Measurements from ENCODE around the gene SIK2. TPM values are rescaled to one million over a fixed set of nuclear protein-coding genes. Genes with fewer than 3 reads are reported as not detected.

SIK2 gene
- total and polyA plus RNA-seq, 2 donors (not counting 3 experiments of a cell fraction or from before 2014, with no cell fraction given), result 14.6 to 17.1 TPM

DNA sequence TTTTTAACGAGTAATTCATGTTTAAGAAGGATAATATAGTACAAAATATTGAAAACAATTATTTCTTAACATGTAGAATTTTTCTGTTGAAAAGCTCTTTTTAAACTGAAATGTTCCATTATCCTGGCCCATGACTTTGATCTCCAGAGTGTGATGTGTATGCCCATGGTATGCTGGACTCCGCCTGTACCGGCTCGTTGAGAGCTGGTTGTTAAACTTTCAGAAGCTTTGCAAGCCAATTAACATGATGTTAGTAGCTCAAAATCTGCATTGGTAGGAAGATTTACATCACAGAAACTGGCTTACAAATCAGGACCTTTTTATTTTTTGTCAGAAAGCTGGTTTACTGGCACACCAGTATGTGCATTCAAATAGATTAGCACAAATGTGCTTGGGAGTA is 15.0 kb downstream of the SIK2 start:
- Histone ChIP-seq H3K9ac (replicated peaks; ENCODE audit: extremely low read depth, insufficient read depth, low read length) (no peak overlapping the region), H3K9me1 (replicated peaks; ENCODE audit: control insufficient read depth, extremely low read depth, insufficient read depth, low read length) (no peaks in the 10 kb centered on the region), H2AFZ (ENCODE audit: low read depth, low read length) (no peak overlapping the region), H3K79me2 (ENCODE audit: control insufficient read depth, insufficient read depth, low read length) (no peaks in the 10 kb centered on the region), H3K4me3 (replicated peaks in 1 of 3; ENCODE audit: insufficient read depth in 1 of 3, low read depth in 1 of 3, low read length in 3 of 3) (no peak overlapping the region), H3K4me1 (ENCODE audit: control insufficient read depth, extremely low read depth, insufficient read depth, low read length) (no peaks in the 10 kb centered on the region), H3K27ac (ENCODE audit: insufficient read depth, low read depth, low read length) (no peak overlapping the region), H3K4me2 (ENCODE audit: insufficient read depth, low read length) (no peak overlapping the region), H4K20me1 (replicated peaks; ENCODE audit: control insufficient read depth, extremely low read depth, insufficient read depth, low read length) (peaks cover 3% of the 10 kb centered on the region), H3K36me3 (ENCODE audit: control insufficient read depth in 2 of 2, extremely low read depth in 1 of 2, insufficient read depth in 2 of 2, low read length in 2 of 2) (no peaks in the 10 kb centered on the region), H3K9me3 (replicated peaks; ENCODE audit: control insufficient read depth, insufficient read depth, low read length) (no peaks in the 10 kb centered on the region), H3K27me3 (ENCODE audit: control insufficient read depth in 2 of 2, insufficient read depth in 2 of 2, low read length in 2 of 2) (no peaks in the 10 kb centered on the region)
- FAIRE-seq, result no peak
- BruUV-seq (replicated peaks), result no TSS peak
- dilution Hi-C loops (cut with MboI; ENCODE audit: extremely low pct_ligation_motif_present, low sequenced_read_pairs), result no loop called here
- intact Hi-C loops (cut with micrococcal nuclease), result no loop called here
- POLR2A ChIA-PET, result no interaction called here
- DNase-seq (ENCODE audit: low read depth, low spot score), result no peak
- no peak for TF ChIP-seq POLR2A (IDR thresholded peaks at IDR 0.05; ENCODE audit: low read depth, low read length)
- TF ChIP-seq POLR2AphosphoS5 (IDR thresholded peaks at IDR 0.05; ENCODE audit: insufficient read depth, low read depth, low read length), result no peak
- no peak for TF ChIP-seq MYC (IDR thresholded peaks at IDR 0.05; ENCODE audit: low read depth, low read length)
- TF ChIP-seq GATA2 (IDR thresholded peaks at IDR 0.05; ENCODE audit: insufficient read depth, insufficient read length, low read depth, low read length), result no peak
- TF ChIP-seq, protein P1, sequence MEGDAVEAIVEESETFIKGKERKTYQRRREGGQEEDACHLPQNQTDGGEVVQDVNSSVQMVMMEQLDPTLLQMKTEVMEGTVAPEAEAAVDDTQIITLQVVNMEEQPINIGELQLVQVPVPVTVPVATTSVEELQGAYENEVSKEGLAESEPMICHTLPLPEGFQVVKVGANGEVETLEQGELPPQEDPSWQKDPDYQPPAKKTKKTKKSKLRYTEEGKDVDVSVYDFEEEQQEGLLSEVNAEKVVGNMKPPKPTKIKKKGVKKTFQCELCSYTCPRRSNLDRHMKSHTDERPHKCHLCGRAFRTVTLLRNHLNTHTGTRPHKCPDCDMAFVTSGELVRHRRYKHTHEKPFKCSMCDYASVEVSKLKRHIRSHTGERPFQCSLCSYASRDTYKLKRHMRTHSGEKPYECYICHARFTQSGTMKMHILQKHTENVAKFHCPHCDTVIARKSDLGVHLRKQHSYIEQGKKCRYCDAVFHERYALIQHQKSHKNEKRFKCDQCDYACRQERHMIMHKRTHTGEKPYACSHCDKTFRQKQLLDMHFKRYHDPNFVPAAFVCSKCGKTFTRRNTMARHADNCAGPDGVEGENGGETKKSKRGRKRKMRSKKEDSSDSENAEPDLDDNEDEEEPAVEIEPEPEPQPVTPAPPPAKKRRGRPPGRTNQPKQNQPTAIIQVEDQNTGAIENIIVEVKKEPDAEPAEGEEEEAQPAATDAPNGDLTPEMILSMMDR (IDR thresholded peaks at IDR 0.05; ENCODE audit: extremely low read depth in 1 of 2, insufficient read depth in 1 of 2, low read depth in 1 of 2, low read length in 2 of 2), result no peak
- TF ChIP-seq, protein P2, sequence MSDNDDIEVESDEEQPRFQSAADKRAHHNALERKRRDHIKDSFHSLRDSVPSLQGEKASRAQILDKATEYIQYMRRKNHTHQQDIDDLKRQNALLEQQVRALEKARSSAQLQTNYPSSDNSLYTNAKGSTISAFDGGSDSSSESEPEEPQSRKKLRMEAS (IDR thresholded peaks at IDR 0.05; ENCODE audit: insufficient read depth, insufficient read length), result no peak
- TF ChIP-seq JUN (IDR thresholded peaks at IDR 0.05; ENCODE audit: borderline replicate concordance, insufficient read depth, insufficient read length, low read depth), result no peak
- no peak for TF ChIP-seq FOS (IDR thresholded peaks at IDR 0.05; ENCODE audit: borderline replicate concordance, insufficient read depth, low read length)
- no peak for TF ChIP-seq EZH2 (IDR thresholded peaks at IDR 0.05; ENCODE audit: borderline replicate concordance, low read depth, low read length, severe bottlenecking)
- CTCF ChIA-PET, result interaction anchor here (0.8 to 2.1 kb wide), 2 partner anchors 13 to 161 kb away, joined by 4 to 7 read pairs; no protein-coding TSS in a partner anchor
